ENCODE data around the gene CRABP2.

GRCh38 chr1:156746728-156747631, 41.6 kb upstream of the CRABP2 start:
- TF ChIP-seq, protein P1, sequence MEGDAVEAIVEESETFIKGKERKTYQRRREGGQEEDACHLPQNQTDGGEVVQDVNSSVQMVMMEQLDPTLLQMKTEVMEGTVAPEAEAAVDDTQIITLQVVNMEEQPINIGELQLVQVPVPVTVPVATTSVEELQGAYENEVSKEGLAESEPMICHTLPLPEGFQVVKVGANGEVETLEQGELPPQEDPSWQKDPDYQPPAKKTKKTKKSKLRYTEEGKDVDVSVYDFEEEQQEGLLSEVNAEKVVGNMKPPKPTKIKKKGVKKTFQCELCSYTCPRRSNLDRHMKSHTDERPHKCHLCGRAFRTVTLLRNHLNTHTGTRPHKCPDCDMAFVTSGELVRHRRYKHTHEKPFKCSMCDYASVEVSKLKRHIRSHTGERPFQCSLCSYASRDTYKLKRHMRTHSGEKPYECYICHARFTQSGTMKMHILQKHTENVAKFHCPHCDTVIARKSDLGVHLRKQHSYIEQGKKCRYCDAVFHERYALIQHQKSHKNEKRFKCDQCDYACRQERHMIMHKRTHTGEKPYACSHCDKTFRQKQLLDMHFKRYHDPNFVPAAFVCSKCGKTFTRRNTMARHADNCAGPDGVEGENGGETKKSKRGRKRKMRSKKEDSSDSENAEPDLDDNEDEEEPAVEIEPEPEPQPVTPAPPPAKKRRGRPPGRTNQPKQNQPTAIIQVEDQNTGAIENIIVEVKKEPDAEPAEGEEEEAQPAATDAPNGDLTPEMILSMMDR (IDR thresholded peaks at IDR 0.05), result no peak
- TF ChIP-seq POLR2A (IDR thresholded peaks at IDR 0.05), result peak; percentile 49
- peak; percentile 75 to 82 (median 78) for TF ChIP-seq POLR2AphosphoS5 (IDR thresholded peaks at IDR 0.05)
